ENCODE measurements around the gene NKAPL.
"Not testable (repeated sequence)": the region's sequence is repeated elsewhere in the genome, so short reads cannot be mapped to it uniquely, and the experiment has no call there.

Gene NKAPL

GRCh38 chr6:28296520-28297060 is 37.5 kb downstream of the NKAPL start:
- DNase-seq (ENCODE audit: low spot score), result peak; percentile 12

- DNase-seq (ENCODE audit: low spot score), result no peak
Observed at GRCh38 chr6:28303570-28303969, 44.5 kb downstream of the NKAPL start.

GRCh38 chr6:28306363-28306762 is 47.3 kb downstream of the NKAPL start:
- DNase-seq (ENCODE audit: low spot score), result not testable (repeated sequence)
